ENCODE results near the gene TOR2A.

The TOR2A gene

DNA sequence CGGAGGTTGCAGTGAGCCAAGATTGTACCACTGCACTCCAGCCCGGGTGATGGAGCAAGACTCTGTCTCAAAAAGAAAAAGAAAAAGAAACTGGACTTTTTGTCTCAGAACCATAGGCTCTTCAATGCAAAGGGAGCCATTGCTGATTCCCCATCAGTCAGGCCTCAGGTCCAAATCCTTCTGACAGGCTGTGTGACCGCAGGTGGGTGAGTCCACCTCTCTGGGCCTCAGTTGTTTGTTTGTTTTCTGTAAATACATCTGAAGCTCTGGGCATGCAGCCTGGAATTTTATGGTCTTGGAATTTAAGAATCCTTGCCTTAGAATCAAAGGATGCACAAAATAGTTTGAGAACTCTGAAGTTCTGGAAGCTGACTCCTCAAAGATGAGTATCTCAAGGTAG, 21.1 kb upstream of the TOR2A start:
- Histone ChIP-seq H3K9me3 (ENCODE audit: control extremely low read depth in 1 of 5, control insufficient read depth in 4 of 5, insufficient read depth in 2 of 5, low read depth in 1 of 5, low read length in 4 of 5) (no peaks in the 10 kb centered on the region), H3K36me3 (ENCODE audit: control insufficient read depth in 4 of 4, insufficient read depth in 4 of 4, low read length in 3 of 4) (peaks cover 4 to 64% (median 41%) of the 10 kb centered on the region in 4 experiments), H3K27ac (ENCODE audit: insufficient read depth in 1 of 2, low read depth in 1 of 2, low read length in 2 of 2, poor library complexity in 1 of 2, severe bottlenecking in 2 of 2) (no peak overlapping the region), H3K4me3 (ENCODE audit: control insufficient read depth in 1 of 7, extremely low read depth in 1 of 7, insufficient read depth in 4 of 7, low read depth in 2 of 7, low read length in 6 of 7) (no peak overlapping the region), H3K4me1 (ENCODE audit: control extremely low read depth in 1 of 4, control insufficient read depth in 4 of 4, insufficient read depth in 4 of 4, low read length in 3 of 4) (no peaks in the 10 kb centered on the region), H3K27me3 (replicated peaks in 2 of 5; ENCODE audit: control insufficient read depth in 4 of 5, insufficient read depth in 5 of 5, low read length in 4 of 5) (no peaks in the 10 kb centered on the region)
- POLR2A ChIA-PET = interaction anchor here (0.7 kb wide), 1 partner anchor 24 kb away, joined by 3 read pairs; no protein-coding TSS in a partner anchor
- DNase-seq = no peak
- WGBS (ENCODE audit: insufficient coverage) = 95% methylated on average over 3 of the region's 3 CpGs
- CTCF ChIA-PET = interaction anchor here (0.8 to 3.1 kb wide), 3 partner anchors 8 to 15 kb away, joined by 3 to 12 read pairs (median 3); no protein-coding TSS in a partner anchor

DNA sequence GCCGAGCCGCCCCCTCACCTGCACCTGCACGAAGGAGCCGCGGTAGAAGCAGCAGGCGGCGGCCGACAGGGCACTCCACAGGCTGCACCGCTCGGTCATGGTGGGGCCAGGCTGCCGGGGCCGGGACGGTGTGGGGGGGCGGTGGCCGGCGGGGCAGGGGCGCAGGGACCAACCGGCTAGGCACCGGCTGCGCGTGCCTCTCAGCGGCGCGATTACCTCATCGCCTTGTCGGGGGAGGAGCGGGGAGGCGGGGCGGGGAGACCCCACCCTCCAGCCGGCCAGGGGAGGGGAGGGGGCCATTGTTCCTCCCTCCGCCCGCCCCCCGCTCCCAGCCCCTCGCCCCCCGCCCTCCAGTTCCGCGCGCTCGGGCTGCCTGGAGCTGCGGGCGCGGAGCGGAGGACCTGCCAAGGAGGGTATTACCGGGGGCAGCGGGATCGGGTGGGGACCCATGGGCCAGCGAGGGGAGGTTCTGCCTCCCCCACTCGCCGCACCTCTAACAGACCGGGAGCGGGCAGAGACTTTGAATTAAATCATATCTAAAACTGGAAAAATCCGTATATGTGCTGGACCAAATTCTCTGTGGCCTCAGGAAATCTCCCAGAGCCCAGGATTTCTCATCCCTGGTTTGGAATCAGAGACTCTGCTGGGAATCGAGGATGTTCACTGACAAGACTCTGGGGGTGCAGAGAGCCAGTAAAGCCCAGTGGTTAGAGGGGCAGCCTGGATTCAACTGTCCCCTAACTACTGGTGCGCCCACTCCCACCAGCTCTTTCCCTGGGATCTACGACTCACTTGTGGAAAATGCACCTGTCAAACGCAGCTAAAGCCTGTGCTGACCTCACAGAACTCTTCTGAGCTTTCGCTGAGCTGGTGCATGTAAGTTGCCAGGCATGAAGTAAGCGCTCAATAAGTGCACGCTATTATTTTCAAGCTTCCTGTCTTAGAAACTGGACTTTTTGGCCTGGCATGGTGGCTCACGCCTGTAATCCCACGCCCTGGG, 20.3 kb upstream of the TOR2A start:
- no peaks in the 10 kb centered on the region for H3K9me3 ChIP-seq (ENCODE audit: control extremely low read depth in 1 of 5, control insufficient read depth in 4 of 5, insufficient read depth in 2 of 5, low read depth in 1 of 5, low read length in 4 of 5)
- 97% methylated on average over 50 of the region's 61 CpGs for WGBS (ENCODE audit: insufficient coverage)
- no peak overlapping the region for H3K27ac ChIP-seq (ENCODE audit: insufficient read depth in 1 of 2, low read depth in 1 of 2, low read length in 2 of 2, poor library complexity in 1 of 2, severe bottlenecking in 2 of 2)
- no peaks in the 10 kb centered on the region for H3K27me3 ChIP-seq (replicated peaks in 2 of 5; ENCODE audit: control insufficient read depth in 4 of 5, insufficient read depth in 5 of 5, low read length in 4 of 5)
- no peak overlapping the region for H3K4me3 ChIP-seq (ENCODE audit: control insufficient read depth in 1 of 7, extremely low read depth in 1 of 7, insufficient read depth in 4 of 7, low read depth in 2 of 7, low read length in 6 of 7)
- no peaks in the 10 kb centered on the region for H3K4me1 ChIP-seq (ENCODE audit: control extremely low read depth in 1 of 4, control insufficient read depth in 4 of 4, insufficient read depth in 4 of 4, low read length in 3 of 4)
- ChIA-PET POLR2A (no interaction called here), CTCF (interaction anchor here (0.8 to 3.1 kb wide), 3 partner anchors 9 to 16 kb away, joined by 3 to 12 read pairs (median 4); no protein-coding TSS in a partner anchor)
- no peak for DNase-seq
- H3K36me3 ChIP-seq (ENCODE audit: control insufficient read depth in 4 of 4, insufficient read depth in 4 of 4, low read length in 3 of 4) = peaks cover 9 to 65% (median 46%) of the 10 kb centered on the region in 4 experiments

DNA sequence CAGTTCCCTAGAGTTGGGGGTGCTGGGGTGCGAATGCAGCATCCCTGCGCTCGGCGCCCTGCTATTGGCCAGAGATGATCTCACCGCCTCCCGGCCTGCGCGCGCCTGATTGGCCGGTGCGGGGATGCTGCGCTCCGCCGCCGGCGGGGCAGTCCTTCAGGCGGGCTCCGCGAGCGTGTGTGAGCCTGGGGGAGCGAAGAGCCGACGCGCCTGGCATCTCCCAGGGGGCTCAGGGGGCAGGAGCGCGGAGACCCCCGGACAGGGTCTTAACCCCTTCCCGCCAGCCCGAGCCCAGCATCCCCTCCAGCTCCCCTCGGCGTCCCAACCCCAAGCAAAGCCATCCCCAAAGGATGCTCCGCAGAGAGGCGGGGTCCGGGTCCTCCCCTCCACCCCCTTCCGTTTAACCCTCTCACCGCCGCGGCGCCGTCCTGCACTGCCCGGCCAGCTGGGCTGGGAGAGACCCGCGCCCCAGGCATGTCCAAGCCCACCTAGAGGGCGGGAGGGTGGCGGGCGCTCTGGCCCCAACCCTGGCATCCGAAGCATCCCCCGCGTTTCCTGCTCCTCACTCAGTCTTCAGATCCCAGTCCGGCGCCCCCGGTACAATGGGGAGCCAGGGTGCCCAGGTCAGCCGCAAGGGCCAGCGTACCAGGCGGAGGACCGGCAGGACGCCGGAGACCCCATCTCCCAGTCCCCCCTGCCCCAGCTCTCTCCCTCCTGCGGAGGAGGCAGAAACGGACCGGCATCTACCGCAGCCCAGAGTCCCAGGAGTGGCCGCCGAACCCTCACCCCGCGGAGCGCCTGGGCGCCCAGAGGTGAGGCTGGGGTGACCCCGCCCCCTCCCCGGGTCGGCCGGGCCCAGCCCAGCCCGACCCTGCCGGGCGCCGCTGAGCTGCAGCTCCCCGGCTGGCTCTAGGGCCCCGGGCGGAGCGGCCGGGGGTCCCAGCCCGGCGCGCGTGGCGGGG, 19.3 kb upstream of the TOR2A start:
- H3K4me3 ChIP-seq (ENCODE audit: control insufficient read depth in 1 of 7, extremely low read depth in 1 of 7, insufficient read depth in 4 of 7, low read depth in 2 of 7, low read length in 6 of 7) = no peak overlapping the region
- no peaks in the 10 kb centered on the region for H3K27me3 ChIP-seq (replicated peaks in 2 of 5; ENCODE audit: control insufficient read depth in 4 of 5, insufficient read depth in 5 of 5, low read length in 4 of 5)
- no peaks in the 10 kb centered on the region for H3K9me3 ChIP-seq (ENCODE audit: control extremely low read depth in 1 of 5, control insufficient read depth in 4 of 5, insufficient read depth in 2 of 5, low read depth in 1 of 5, low read length in 4 of 5)
- H3K27ac ChIP-seq (ENCODE audit: insufficient read depth in 1 of 2, low read depth in 1 of 2, low read length in 2 of 2, poor library complexity in 1 of 2, severe bottlenecking in 2 of 2) = no peak overlapping the region
- 94% methylated on average over 57 of the region's 86 CpGs for WGBS (ENCODE audit: insufficient coverage)
- ChIA-PET POLR2A (no interaction called here), CTCF (interaction anchor here (0.8 to 3.1 kb wide), 3 partner anchors 9 to 15 kb away, joined by 3 to 12 read pairs (median 4); no protein-coding TSS in a partner anchor)
- H3K4me1 ChIP-seq (ENCODE audit: control extremely low read depth in 1 of 4, control insufficient read depth in 4 of 4, insufficient read depth in 4 of 4, low read length in 3 of 4) = no peaks in the 10 kb centered on the region
- no peak for DNase-seq
- peaks cover 14 to 69% (median 49%) of the 10 kb centered on the region in 4 experiments for H3K36me3 ChIP-seq (ENCODE audit: control insufficient read depth in 4 of 4, insufficient read depth in 4 of 4, low read length in 3 of 4)

DNA sequence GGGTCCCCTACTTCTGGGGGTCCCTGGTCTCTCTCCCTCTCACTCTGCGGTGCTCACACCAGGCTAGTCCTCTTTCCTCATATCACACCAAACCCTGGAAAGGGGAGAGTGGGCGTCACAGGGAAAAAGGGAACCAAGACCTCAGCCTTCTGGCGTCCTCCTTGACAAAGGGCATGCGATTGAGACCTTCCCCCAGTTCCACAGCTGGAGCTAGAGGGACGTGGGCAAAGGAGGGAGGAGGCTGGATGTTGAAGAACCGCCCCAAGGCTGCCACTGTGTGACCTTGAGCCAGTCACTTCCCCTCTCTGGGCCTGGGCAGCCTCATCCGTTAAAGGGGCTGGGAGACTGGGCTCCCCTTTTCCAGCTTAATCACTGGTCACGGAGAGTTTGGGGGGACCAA, 18.5 kb upstream of the TOR2A start:
- Histone ChIP-seq H3K27me3 (replicated peaks in 2 of 5; ENCODE audit: control insufficient read depth in 4 of 5, insufficient read depth in 5 of 5, low read length in 4 of 5) (no peaks in the 10 kb centered on the region), H3K9me3 (ENCODE audit: control extremely low read depth in 1 of 5, control insufficient read depth in 4 of 5, insufficient read depth in 2 of 5, low read depth in 1 of 5, low read length in 4 of 5) (no peaks in the 10 kb centered on the region), H3K4me3 (ENCODE audit: control insufficient read depth in 1 of 7, extremely low read depth in 1 of 7, insufficient read depth in 4 of 7, low read depth in 2 of 7, low read length in 6 of 7) (no peak overlapping the region), H3K4me1 (ENCODE audit: control extremely low read depth in 1 of 4, control insufficient read depth in 4 of 4, insufficient read depth in 4 of 4, low read length in 3 of 4) (no peaks in the 10 kb centered on the region), H3K36me3 (ENCODE audit: control insufficient read depth in 4 of 4, insufficient read depth in 4 of 4, low read length in 3 of 4) (peaks cover 19 to 70% (median 53%) of the 10 kb centered on the region in 4 experiments), H3K27ac (ENCODE audit: insufficient read depth in 1 of 2, low read depth in 1 of 2, low read length in 2 of 2, poor library complexity in 1 of 2, severe bottlenecking in 2 of 2) (no peak overlapping the region)
- no peak for DNase-seq
- POLR2A ChIA-PET = no interaction called here
- CTCF ChIA-PET = interaction anchor here (0.8 to 3.1 kb wide), 3 partner anchors 8 to 16 kb away, joined by 3 to 12 read pairs (median 4); no protein-coding TSS in a partner anchor
- 89% methylated on average over 3 of the region's 8 CpGs for WGBS (ENCODE audit: insufficient coverage)

DNA sequence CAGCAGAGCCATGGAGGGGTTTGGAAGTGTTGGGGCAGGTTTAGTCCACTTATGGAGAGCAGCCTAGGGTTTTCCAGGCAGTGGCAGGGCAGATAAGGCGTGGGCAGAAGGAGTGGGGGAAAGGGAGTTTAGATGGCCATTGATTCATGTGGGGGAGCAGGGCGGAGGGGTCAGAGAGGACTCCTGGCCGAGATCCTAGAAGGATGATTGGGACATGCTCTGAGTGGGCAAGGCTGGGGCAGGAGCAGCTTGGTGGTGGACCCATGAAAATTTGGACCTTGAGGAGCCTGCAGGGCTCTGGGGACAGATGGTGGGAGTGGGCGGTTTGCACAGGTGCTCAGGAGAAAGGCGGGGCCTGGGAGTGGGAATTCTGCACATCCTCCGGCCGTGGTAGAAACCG, 18.1 kb upstream of the TOR2A start:
- POLR2A ChIA-PET = interaction anchor here (0.8 kb wide), 1 partner anchor 32 kb away, joined by 3 read pairs; the partner anchor contains the start of gene CDK9
- Histone ChIP-seq H3K27me3 (replicated peaks in 2 of 5; ENCODE audit: control insufficient read depth in 4 of 5, insufficient read depth in 5 of 5, low read length in 4 of 5) (no peaks in the 10 kb centered on the region), H3K4me1 (ENCODE audit: control extremely low read depth in 1 of 4, control insufficient read depth in 4 of 4, insufficient read depth in 4 of 4, low read length in 3 of 4) (no peaks in the 10 kb centered on the region), H3K9me3 (ENCODE audit: control extremely low read depth in 1 of 5, control insufficient read depth in 4 of 5, insufficient read depth in 2 of 5, low read depth in 1 of 5, low read length in 4 of 5) (no peaks in the 10 kb centered on the region), H3K27ac (ENCODE audit: insufficient read depth in 1 of 2, low read depth in 1 of 2, low read length in 2 of 2, poor library complexity in 1 of 2, severe bottlenecking in 2 of 2) (no peak overlapping the region), H3K4me3 (ENCODE audit: control insufficient read depth in 1 of 7, extremely low read depth in 1 of 7, insufficient read depth in 4 of 7, low read depth in 2 of 7, low read length in 6 of 7) (no peak overlapping the region), H3K36me3 (ENCODE audit: control insufficient read depth in 4 of 4, insufficient read depth in 4 of 4, low read length in 3 of 4) (peaks cover 21 to 71% (median 53%) of the 10 kb centered on the region in 4 experiments)
- WGBS (ENCODE audit: insufficient coverage) = 95% methylated on average over 8 of the region's 8 CpGs
- CTCF ChIA-PET = no interaction called here
- no peak for DNase-seq

DNA sequence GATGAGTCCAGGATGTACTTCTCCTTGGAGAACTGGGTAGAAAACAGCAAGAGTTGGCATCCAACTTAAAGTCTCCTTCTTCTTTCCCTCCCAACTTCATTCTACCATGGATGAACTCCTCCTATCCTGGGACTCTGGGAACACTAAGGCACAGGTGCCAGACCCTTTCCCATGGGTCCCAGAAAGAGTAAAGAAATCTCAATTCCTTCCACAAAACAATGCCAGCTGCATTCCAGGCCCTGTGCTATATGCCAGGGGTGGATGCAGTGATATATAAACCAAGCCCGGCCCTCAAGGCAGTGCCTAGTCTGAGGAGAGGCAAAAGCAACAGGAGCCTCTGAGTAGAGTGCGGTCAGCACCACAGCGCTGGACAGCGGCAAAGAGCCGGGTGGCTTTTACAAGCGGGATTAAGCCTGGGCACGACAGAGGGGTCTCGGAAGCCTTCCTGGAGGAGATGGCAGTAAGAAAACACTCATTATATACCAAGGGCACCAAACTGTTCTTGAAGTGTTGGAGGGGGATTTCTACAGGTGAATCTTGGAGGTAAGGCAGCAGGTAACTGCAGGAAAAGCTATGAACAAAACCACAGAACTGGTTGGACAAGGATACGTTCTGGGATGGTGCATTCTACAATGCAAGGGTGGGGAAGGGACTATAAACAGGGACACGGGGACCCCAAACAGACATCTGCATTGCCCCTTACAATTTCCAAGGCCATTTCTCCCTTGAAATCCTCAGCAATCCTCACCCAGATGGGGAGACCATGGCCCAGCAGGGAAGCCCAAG, 16.4 kb upstream of the TOR2A start:
- H3K4me3 ChIP-seq (ENCODE audit: control insufficient read depth in 1 of 7, extremely low read depth in 1 of 7, insufficient read depth in 4 of 7, low read depth in 2 of 7, low read length in 6 of 7) = no peak overlapping the region

More for the DNA sequence above, 16.4 kb upstream of the TOR2A start:
- no peak overlapping the region for H3K27ac ChIP-seq (ENCODE audit: insufficient read depth in 1 of 2, low read depth in 1 of 2, low read length in 2 of 2, poor library complexity in 1 of 2, severe bottlenecking in 2 of 2)
- H3K4me1 ChIP-seq (ENCODE audit: control extremely low read depth in 1 of 4, control insufficient read depth in 4 of 4, insufficient read depth in 4 of 4, low read length in 3 of 4) = no peaks in the 10 kb centered on the region
- POLR2A ChIA-PET = no interaction called here
- WGBS (ENCODE audit: insufficient coverage) = 94% methylated on average over 4 of the region's 10 CpGs
- no peaks in the 10 kb centered on the region for H3K9me3 ChIP-seq (ENCODE audit: control extremely low read depth in 1 of 5, control insufficient read depth in 4 of 5, insufficient read depth in 2 of 5, low read depth in 1 of 5, low read length in 4 of 5)
- no peak for DNase-seq
- CTCF ChIA-PET = interaction anchor here (1.1 to 1.9 kb wide), 2 partner anchors 14 to 119 kb away, joined by 3 to 4 read pairs; no protein-coding TSS in a partner anchor
- H3K27me3 ChIP-seq (replicated peaks in 2 of 5; ENCODE audit: control insufficient read depth in 4 of 5, insufficient read depth in 5 of 5, low read length in 4 of 5) = no peaks in the 10 kb centered on the region
- peaks cover 23 to 84% (median 68%) of the 10 kb centered on the region in 4 experiments for H3K36me3 ChIP-seq (ENCODE audit: control insufficient read depth in 4 of 4, insufficient read depth in 4 of 4, low read length in 3 of 4)

All from common myeloid progenitor, CD34-positive (primary cell).